Large intestine (tissue), 1 donor: ENCODE results near the gene IL22RA1. TPM values are rescaled to one million over a fixed set of nuclear protein-coding genes. Genes with fewer than 3 reads are reported as not detected.

Experiments used
- polyA plus RNA-seq: library from polyadenylated mRNA; unstranded; fragments of 120-200 nt; gene quantifications from one replicate; pipeline ENCODE4 v1.2.1, GENCODE V29; 2013

The IL22RA1 gene
- polyA plus RNA-seq, 1 donor, result 100 TPM

Other genes with a start within 250 kb of the IL22RA1 start
- 0.06 TPM for gene CNR2, start 229.8 kb downstream of the IL22RA1 start, polyA plus RNA-seq
- 165 TPM for gene PNRC2, start 183.3 kb downstream of the IL22RA1 start, polyA plus RNA-seq
- gene SRSF10, start 162.8 kb downstream of the IL22RA1 start, polyA plus RNA-seq, result 169 TPM
- 69.5 TPM for gene MYOM3, start 31.0 kb downstream of the IL22RA1 start, polyA plus RNA-seq
- 11.7 TPM for gene IFNLR1, start 44.1 kb upstream of the IL22RA1 start, polyA plus RNA-seq
- gene GRHL3, start 176.2 kb upstream of the IL22RA1 start, polyA plus RNA-seq, result 0.54 TPM